HFF-Myc (cell line): Measurements from ENCODE around the gene DISP3.

Experiments
- DNase-seq: peaks from one replicate; pipeline ENCODE4 v3.0.0-alpha.2; 2011; ENCODE audit warnings: low read depth; ENCODE audit errors: extremely low read depth
- H3K4me3 ChIP-seq: replicated peaks from 2 replicates; pipeline ENCODE4 v1.5.1; 2011; ENCODE audit warnings: low read depth, mild to moderate bottlenecking, control low read depth, low read length
- TF ChIP-seq, protein P1 (sequence below): IDR thresholded peaks from 2 replicates; pipeline ENCODE4 v1.5.1; 2012; ENCODE audit warnings: mild to moderate bottlenecking, low read depth, low read length, control low read depth; ENCODE audit errors: missing control alignments

Gene DISP3

DNA sequence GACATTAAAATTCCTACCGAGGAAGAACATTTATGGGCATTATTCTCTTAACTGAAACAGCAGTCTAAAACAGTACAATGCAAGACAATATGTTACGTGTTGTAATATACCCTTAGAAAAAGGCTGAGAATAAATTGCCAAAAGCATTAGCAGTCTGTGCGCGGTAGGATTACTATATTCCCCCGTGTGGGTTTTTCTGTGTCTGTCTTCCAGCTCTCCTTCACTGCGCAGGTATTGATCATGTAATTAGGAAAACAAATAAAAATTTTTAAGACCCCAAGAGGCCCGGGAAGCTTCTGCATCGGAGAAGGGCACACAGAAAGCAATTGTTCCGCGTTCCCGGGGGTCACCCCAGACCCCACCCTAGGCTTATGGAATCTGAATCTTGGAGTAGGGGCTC is 106.4 kb downstream of the DISP3 start:
- no peak for DNase-seq
- H3K4me3 ChIP-seq = no peak overlapping the region
- TF ChIP-seq, protein P1, sequence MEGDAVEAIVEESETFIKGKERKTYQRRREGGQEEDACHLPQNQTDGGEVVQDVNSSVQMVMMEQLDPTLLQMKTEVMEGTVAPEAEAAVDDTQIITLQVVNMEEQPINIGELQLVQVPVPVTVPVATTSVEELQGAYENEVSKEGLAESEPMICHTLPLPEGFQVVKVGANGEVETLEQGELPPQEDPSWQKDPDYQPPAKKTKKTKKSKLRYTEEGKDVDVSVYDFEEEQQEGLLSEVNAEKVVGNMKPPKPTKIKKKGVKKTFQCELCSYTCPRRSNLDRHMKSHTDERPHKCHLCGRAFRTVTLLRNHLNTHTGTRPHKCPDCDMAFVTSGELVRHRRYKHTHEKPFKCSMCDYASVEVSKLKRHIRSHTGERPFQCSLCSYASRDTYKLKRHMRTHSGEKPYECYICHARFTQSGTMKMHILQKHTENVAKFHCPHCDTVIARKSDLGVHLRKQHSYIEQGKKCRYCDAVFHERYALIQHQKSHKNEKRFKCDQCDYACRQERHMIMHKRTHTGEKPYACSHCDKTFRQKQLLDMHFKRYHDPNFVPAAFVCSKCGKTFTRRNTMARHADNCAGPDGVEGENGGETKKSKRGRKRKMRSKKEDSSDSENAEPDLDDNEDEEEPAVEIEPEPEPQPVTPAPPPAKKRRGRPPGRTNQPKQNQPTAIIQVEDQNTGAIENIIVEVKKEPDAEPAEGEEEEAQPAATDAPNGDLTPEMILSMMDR = no peak
